ENCODE measurements around the gene STK39. TPM values are rescaled to one million over a fixed set of nuclear protein-coding genes. Genes with fewer than 3 reads are reported as not detected.

The STK39 gene
- polyA plus RNA-seq, 3 donors = 33.3 to 34.8 (median 34.6) TPM

Other genes starting within 250 kb of the STK39 start
- gene CERS6, start 208.7 kb upstream of the STK39 start, polyA plus RNA-seq (ENCODE audit: insufficient read length in 3 of 3) = 10 to 100 TPM; 50.3 to 55.1 (median 52.1) TPM

All from right renal cortex interstitium (tissue), 3 donors.